Measurements from ENCODE around the gene NMT1. TPM values are rescaled to one million over a fixed set of nuclear protein-coding genes. Genes with fewer than 3 reads are reported as not detected.

NMT1 gene
- total RNA-seq, 1 experiment from 2014 or later, result 117 TPM

Small RNA genes within 50 kb of the gene (microRNA-seq; reads per million reads assigned to microRNA genes)
- 1.0 reads per million for gene MIR6784 (ENCODE audit: unreplicated experiment)

Other genes with a start within 250 kb of the NMT1 start
- gene GJC1, start 231.0 kb upstream of the NMT1 start, total RNA-seq (2014; rRNA removed), result 16.4 and 17.1 TPM in 2 replicates
- gene HIGD1B, start 213.4 kb upstream of the NMT1 start, total RNA-seq (2014; rRNA removed), result not detected in 2 replicates
- gene EFTUD2, start 161.9 kb upstream of the NMT1 start, total RNA-seq (2014; rRNA removed), result 227 and 292 TPM in 2 replicates
- gene GFAP, start 145.8 kb upstream of the NMT1 start, total RNA-seq (2014; rRNA removed), result 0.29 and 0.46 TPM in 2 replicates
- gene KIF18B, start 113.5 kb upstream of the NMT1 start, total RNA-seq (2014; rRNA removed), result 25.0 and 28.5 TPM in 2 replicates
- gene C1QL1, start 93.0 kb upstream of the NMT1 start, total RNA-seq (2014; rRNA removed), result 2.8 and 4.1 TPM in 2 replicates
- gene DCAKD, start 9.7 kb upstream of the NMT1 start, total RNA-seq (2014; rRNA removed), result 56.2 and 59.5 TPM in 2 replicates
- 35.1 and 55.3 TPM in 2 replicates for gene PLCD3, start 71.2 kb downstream of the NMT1 start, total RNA-seq (2014; rRNA removed)
- 12.9 and 17.3 TPM in 2 replicates for gene ACBD4, start 74.4 kb downstream of the NMT1 start, total RNA-seq (2014; rRNA removed)
- gene HEXIM1, start 87.2 kb downstream of the NMT1 start, total RNA-seq (2014; rRNA removed), result 47.3 and 59.0 TPM in 2 replicates
- gene HEXIM2, start 100.6 kb downstream of the NMT1 start, total RNA-seq (2014; rRNA removed), result 19.9 and 30.5 TPM in 2 replicates
- gene FMNL1, start 160.6 kb downstream of the NMT1 start, total RNA-seq (2014; rRNA removed), result 8.2 and 14.2 TPM in 2 replicates
- not detected in 2 replicates for gene SPATA32, start 200.8 kb downstream of the NMT1 start, total RNA-seq (2014; rRNA removed)

Data from PC-3 (cell line).